Urinary bladder (tissue), 4 donors: ENCODE data around the gene RABL2A. TPM values are rescaled to one million over a fixed set of nuclear protein-coding genes. Genes with fewer than 3 reads are reported as not detected.
"Not testable (repeated sequence)": the region's sequence is repeated elsewhere in the genome, so short reads cannot be mapped to it uniquely, and the experiment has no call there.

ENCODE experiments used
- DNase-seq: peaks from one replicate; pipeline ENCODE4 v3.0.0-alpha.2; 2015; ENCODE audit errors: extremely low spot score
- H3K27ac ChIP-seq: one replicate; pipeline ENCODE4 v1.5.1; 2013; ENCODE audit warnings: low read depth, mild to moderate bottlenecking, moderate library complexity
- H3K36me3 ChIP-seq: one replicate; pipeline ENCODE4 v1.6.1; 2013; ENCODE audit warnings: mild to moderate bottlenecking, moderate library complexity; ENCODE audit not compliant: insufficient read depth
- H3K4me1 ChIP-seq: one replicate; pipeline ENCODE4 v1.6.1; 2013; ENCODE audit warnings: mild to moderate bottlenecking, moderate library complexity; ENCODE audit not compliant: insufficient read depth
- H3K4me3 ChIP-seq: one replicate; pipeline ENCODE4 v1.5.1; 2013; ENCODE audit warnings: low read depth, low read length
- WGBS: extraction: QIAGEN DNeasy Blood & Tissue Kit; methylation state at CpG from one replicate; pipeline ENCODE4 v1.1.7; 2013; 5-methylcytosine and 5-hydroxymethylcytosine counted together
- polyA plus RNA-seq: library from polyadenylated mRNA; stranded (reverse); fragments of 200-250 nt; gene quantifications from one replicate; pipeline ENCODE4 v1.2.3, GENCODE V29; 2013
- total RNA-seq: library from RNA; depleted of rRNA; stranded (reverse); fragments of >200 nt; gene quantifications from one replicate; pipeline ENCODE4 v1.2.3, GENCODE V29; 2014
- donor health status: healthy with polysubstance abuse.
- donor health status: healthy.

Gene RABL2A
- total and polyA plus RNA-seq, 2 donors, result 11.4 to 13.3 TPM

DNA sequence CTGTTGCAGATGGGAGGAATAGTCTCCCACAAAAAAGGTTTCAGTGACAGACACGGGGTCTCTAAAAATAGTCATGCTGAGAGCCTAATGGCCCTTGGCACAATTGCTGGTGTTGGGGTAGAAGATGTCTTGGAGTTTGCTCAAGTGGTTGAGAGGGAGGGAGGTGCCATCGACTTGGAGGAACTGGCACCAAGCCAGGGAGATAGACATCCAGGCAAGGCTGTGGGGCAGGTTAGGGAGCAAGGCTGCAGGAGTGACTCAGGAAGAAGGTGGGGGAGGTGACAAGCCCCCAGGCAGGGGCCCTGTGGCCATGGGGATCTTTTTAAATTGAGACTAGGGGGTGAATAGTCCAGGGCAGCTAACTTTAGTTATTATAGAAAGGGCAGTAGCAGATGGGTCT is 27.9 kb upstream of the RABL2A start:
- not testable (repeated sequence) for H3K36me3 ChIP-seq, H3K4me1 ChIP-seq, DNase-seq, H3K4me3 ChIP-seq, H3K27ac ChIP-seq
- WGBS, result 37% methylated on average over 2 of the region's 2 CpGs

DNA sequence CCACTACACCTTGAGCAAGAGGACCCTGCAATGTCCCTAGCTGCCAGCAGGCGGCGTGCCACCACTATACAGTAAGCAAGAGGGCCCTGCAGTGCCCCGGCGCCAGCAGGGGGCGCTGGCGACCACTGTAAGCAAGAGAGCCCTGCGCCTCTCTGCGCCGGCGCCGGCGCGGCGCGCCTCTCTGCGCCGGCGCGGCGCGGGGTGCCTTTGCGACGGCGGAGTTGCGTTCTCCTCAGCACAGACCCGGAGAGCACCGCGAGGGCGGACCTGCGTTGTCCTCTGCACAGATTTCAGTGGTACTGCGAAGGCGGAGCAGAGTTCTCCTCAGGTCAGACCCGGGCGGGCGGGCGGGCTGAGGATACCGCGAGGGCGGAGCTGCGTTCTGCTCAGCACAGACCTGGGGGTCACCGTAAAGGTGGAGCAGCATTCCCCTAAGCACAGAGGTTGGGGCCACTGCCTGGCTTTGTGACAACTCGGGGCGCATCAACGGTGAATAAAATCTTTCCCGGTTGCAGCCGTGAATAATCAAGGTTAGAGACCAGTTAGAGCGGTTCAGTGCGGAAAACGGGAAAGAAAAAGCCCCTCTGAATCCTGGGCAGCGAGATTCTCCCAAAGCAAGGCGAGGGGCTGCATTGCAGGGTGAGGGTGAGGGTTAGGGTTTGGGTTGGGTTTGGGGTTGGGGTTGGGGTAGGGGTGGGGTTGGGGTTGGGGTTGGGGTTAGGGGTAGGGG is 24.9 kb upstream of the RABL2A start:
- H3K4me3 ChIP-seq, H3K27ac ChIP-seq, H3K4me1 ChIP-seq, H3K36me3 ChIP-seq, DNase-seq: not testable (repeated sequence)
- 85% methylated on average over 51 of the region's 51 CpGs for WGBS

DNA sequence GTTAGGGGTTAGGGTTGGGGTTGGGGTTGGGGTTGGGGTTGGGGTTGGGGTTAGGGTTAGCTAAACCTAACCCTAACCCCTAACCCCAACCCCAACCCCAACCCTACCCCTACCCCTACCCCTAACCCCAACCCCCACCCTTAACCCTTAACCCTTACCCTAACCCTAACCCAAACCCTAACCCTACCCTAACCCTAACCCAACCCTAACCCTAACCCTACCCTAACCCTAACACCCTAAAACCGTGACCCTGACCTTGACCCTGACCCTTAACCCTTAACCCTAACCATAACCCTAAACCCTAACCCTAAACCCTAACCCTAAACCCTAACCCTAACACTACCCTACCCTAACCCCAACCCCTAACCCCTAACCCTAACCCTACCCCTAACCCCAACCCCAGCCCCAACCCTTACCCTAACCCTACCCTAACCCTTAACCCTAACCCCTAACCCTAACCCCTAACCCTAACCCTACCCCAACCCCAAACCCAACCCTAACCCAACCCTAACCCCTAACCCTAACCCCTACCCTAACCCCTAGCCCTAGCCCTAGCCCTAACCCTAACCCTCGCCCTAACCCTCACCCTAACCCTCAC is 24.1 kb upstream of the RABL2A start:
- peak overlapping the region; percentile 34 for H3K4me3 ChIP-seq
- H3K36me3 ChIP-seq, result no peaks in the 10 kb centered on the region

DNA sequence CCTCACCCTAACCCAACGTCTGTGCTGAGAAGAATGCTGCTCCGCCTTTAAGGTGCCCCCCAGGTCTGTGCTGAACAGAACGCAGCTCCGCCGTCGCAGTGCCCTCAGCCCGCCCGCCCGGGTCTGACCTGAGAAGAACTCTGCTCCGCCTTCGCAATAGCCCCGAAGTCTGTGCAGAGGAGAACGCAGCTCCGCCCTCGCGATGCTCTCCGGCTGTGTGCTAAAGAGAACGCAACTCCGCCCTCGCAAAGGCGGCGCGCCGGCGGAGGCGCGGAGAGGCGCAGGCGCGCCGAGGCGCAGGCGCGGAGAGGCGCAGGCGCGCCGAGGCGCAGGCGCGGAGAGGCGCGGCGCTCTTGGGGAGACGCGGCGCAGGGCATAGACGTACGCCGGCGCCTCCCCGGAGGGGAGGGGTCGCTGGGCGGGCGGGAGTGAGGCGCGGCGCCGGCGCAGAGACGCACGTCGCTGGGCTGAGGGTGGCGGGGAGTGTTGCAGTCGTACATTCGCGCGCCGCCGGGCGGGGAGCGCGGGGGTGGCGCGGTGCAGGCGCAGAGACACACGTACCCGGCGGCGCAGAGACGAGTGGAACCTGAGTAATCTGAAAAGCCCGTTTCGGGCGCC is 23.5 kb upstream of the RABL2A start:
- peak overlapping the region; percentile 89 for H3K27ac ChIP-seq
- WGBS, result 20% methylated on average over 84 of the region's 84 CpGs
- peak; percentile 60 for DNase-seq
- not testable (repeated sequence) for H3K36me3 ChIP-seq, H3K4me1 ChIP-seq
- peak overlapping the region; percentile 34 for H3K4me3 ChIP-seq

More for the DNA sequence above, 24.1 kb upstream of the RABL2A start:
- DNase-seq, result no peak
- H3K27ac ChIP-seq, result peak overlapping the region; percentile 89
- H3K4me1 ChIP-seq, result no peaks in the 10 kb centered on the region
- 62% methylated on average over 2 of the region's 2 CpGs for WGBS

DNA sequence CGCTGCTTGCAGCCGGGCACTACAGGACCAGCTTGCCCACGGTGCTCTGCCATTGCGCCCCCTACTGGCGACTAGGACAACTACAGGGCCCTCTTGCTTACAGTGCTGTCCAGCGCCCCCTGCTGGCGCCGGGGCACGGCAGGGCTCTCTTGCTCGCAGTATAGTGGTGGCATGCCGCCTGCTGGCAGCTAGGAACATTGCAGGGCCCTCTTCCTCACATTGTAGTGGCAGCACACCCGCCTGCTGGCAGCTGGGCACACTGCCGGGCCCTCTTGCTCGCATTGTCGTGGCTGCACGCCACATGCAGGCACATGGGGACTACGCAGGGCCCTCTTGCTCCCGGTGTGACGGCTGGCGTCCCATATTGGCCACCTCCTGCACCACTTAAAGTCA is 23.0 kb upstream of the RABL2A start:
- 10% methylated on average over 20 of the region's 20 CpGs for WGBS
- peak overlapping the region; percentile 34 for H3K4me3 ChIP-seq
- peak overlapping the region; percentile 80 for H3K27ac ChIP-seq
- not testable (repeated sequence) for H3K36me3 ChIP-seq, H3K4me1 ChIP-seq
- DNase-seq, result peak; percentile 61

DNA sequence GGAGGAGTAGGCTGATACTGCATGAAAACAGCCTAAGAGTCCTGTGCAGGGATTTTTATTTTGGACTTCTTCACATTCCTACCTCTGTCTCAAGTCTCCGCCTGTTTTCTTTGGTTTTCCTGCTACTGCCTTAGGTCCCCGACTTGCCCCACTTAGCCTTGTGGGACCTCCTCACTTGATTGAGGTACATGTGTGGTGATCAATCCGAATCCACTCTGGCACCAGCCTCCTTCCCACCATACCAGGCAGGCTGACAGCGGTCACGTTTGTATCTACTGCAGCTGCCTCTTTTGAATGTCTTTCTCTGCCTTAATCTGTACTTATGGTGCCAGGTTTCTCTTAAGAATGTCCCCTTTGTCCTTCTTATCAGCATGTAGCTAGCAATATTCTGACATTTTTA is 22.4 kb upstream of the RABL2A start:
- not testable (repeated sequence) for DNase-seq, H3K36me3 ChIP-seq, H3K4me3 ChIP-seq, H3K4me1 ChIP-seq, H3K27ac ChIP-seq
- WGBS, result 64% methylated on average over 5 of the region's 5 CpGs

DNA sequence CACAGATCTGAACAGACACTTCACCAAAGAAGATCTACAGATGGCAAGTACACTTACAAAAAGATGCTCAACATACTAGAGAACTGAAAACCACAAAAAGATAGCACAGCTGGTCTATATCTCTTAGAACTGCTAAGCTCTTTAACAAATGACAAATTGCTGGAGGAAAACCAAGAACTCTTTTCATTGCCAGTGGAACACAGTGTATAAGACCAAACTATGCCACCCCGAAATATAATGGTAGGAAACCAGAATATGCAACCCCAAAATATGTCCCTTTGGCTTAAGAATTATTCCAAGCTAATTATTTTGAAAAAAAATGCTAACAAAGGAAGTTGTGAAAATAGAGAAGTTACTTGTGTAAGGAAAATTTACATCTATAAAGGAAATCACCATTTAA is 21.0 kb upstream of the RABL2A start:
- not testable (repeated sequence) for H3K27ac ChIP-seq, DNase-seq, H3K4me3 ChIP-seq, H3K36me3 ChIP-seq, H3K4me1 ChIP-seq
- 48% methylated on average over 1 of the region's 1 CpG for WGBS

DNA sequence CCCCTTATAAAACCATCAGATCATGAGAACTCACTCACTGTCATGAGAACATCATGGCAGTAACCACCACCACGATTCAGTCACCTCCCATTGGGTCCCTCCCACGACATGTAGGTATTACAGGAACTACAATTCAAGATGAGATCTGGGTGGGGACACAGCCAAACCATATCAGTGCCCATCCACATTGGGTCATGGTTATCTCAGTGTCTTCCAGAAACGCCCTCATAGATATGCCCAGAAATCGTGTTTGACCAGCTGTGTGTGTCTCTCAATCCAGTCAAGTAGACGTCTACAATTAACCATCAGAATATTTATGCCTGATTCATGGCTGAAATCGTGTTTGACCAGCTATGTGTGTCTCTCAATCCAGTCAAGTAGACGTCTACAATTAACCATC is 17.2 kb upstream of the RABL2A start:
- 87% methylated on average over 6 of the region's 7 CpGs for WGBS

DNA sequence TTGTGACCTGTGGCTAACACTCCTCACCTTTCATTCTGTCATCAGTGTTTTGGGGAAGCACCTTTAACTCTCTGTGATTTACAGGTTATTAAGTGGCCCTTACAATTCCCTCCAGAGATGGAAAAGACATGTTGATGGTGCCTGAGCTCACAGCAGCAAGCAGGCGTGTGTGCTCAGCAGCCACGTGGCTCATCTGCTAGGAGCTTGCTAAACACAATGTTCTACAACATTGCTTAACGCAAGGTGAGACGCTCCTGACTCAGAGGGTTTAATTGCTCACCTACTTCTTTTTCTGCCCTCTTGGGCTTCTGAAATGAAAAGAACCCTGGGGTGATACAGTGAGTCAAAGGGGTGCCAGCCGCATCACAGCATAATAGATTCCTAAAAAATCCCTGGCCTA is 6.1 kb upstream of the RABL2A start:
- H3K36me3 ChIP-seq, DNase-seq, H3K4me3 ChIP-seq, H3K4me1 ChIP-seq, H3K27ac ChIP-seq: not testable (repeated sequence)
- 94% methylated on average over 4 of the region's 5 CpGs for WGBS

More for the DNA sequence above, 17.2 kb upstream of the RABL2A start:
- not testable (repeated sequence) for H3K4me3 ChIP-seq, H3K27ac ChIP-seq, H3K4me1 ChIP-seq, H3K36me3 ChIP-seq, DNase-seq

DNA sequence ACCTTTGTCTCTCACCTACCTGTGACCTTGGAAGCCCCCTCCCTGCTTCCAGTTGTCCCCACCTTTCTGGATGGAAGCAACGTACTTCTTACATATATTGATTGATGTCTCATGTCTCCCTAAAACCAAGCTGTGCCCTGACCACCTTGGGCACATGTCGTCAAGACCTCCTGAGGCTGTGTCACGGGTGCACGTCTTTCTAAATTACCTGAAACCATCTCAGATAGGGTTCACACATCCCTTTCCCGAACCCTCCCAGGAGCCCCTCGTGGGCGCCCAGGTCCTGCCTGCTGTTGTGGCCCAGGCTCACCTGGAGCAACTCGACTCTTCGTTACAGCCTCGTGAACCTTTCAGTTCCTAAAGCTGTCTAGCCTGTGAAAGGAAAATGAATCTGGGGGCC is 1.2 kb upstream of the RABL2A start:
- DNase-seq, H3K4me3 ChIP-seq, H3K27ac ChIP-seq, H3K4me1 ChIP-seq, H3K36me3 ChIP-seq: not testable (repeated sequence)
- 68% methylated on average over 10 of the region's 10 CpGs for WGBS

DNA sequence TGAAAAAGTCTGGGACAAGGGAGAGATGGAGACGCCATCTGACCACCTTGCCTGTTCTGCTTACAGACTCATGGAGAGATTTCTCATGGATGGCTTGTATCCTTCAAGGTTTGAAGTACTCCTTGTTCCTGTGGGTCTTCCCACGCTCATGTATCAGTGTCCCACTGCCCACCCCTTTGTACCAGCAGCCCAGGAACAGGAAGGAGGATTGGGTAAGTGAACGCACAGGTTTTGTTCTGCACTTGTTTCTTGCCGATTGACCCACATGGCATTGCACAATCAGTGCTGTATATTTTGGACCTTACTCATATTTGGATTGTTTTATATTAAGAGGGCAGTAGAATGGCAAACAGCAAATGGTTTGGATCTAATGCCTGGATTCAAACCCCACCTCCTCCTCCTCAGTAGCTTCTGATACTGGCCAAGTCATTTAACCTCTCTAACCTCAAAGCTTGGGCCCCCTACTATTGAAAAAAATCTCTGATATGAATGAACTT is 5.8 kb downstream of the RABL2A start:
- WGBS, result 95% methylated on average over 4 of the region's 4 CpGs
- not testable (repeated sequence) for H3K27ac ChIP-seq, H3K4me3 ChIP-seq, H3K36me3 ChIP-seq, DNase-seq, H3K4me1 ChIP-seq

DNA sequence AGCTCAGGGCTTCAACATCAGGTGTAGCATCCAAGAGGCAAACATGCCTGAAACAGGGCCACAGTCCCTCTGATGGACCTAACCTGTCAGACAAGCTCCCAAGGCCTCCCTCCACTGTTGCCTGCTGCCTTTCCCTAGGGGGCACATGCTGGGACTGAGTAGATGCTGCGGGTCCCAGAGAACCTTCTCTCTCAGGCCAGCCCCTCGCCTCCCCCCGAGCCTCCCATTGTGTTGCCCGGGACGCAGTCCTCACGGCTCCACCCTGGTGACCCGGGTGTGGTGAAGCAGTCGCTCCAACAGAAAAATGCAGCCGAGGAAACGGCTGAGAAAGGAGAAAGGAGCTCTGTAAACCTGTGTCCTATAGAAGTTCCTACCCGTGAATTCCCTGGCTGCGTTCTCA is 8.3 kb downstream of the RABL2A start:
- H3K4me1 ChIP-seq, H3K4me3 ChIP-seq, H3K36me3 ChIP-seq, DNase-seq, H3K27ac ChIP-seq: not testable (repeated sequence)
- 92% methylated on average over 12 of the region's 12 CpGs for WGBS

DNA sequence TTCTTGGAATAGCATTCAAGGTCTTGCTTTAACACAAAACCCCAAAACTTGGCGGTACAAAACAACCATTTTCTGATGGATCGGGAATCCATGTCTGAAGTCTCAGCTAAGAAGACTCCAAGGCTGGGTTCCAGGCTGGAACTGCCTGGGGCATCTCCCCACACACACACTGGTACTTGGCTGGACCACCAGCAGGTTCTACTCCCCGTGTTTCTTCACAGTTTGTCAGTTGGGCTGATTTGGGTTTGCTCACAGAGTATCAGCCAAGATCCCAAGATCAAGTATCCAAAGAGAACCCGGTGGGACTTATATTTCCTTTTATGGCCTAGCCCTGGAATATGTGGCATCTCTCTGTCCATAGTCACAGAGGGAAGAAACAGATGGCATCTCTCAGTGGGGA is 9.2 kb downstream of the RABL2A start:
- H3K27ac ChIP-seq, H3K4me3 ChIP-seq, H3K4me1 ChIP-seq, H3K36me3 ChIP-seq, DNase-seq: not testable (repeated sequence)
- 88% methylated on average over 3 of the region's 4 CpGs for WGBS

DNA sequence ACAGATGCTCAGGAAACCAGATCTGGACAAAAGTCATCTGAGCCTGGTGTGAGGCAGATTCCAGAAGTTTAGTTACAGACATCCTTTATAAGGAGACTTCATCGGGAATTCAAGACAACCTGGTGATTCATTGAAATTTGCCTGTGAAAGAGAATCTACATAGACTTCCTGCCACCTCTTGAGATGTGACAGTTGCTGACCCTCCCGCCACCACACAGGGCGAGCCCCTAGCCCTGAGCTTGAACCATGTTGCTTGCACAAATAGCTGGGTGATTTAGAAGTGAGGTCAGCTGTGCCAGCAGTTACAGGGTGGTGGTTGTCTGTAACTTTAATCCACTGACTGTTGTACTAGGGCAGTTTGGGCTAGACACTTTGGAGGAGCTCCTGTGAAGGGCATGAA is 11.0 kb downstream of the RABL2A start:
- not testable (repeated sequence) for DNase-seq, H3K27ac ChIP-seq, H3K4me3 ChIP-seq, H3K36me3 ChIP-seq, H3K4me1 ChIP-seq
- WGBS, result 85% methylated on average over 3 of the region's 3 CpGs
